Measurements from ENCODE around the gene DDIAS. TPM values are rescaled to one million over a fixed set of nuclear protein-coding genes. Genes with fewer than 3 reads are reported as not detected.

DDIAS gene
- total and polyA plus RNA-seq, 9 of the 15 experiments (the other 6 are each of a cell fraction or from before 2014, with no cell fraction given) = 9.4 to 27.2 (median 23.3) TPM

DNA sequence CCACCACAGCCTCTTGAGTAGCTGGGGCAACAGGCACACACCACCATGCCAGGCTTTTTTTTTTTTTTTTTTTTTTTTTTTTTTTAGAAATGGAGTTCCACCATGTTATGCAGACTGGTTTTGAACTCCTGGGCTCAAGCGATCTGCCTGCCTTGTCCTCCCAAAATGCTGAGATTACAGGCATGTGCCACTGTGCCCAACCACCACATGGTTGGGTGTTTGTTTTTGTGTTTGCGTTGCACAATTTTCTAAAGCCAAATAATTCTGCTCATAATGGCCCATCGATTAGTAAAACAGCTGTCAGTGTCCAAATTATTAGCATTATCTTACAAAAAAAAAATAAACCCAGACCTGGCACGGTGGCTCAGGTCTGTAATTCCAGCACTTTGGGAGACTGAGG, 65.8 kb downstream of the DDIAS start (continued):
- TF ChIP-seq, protein P1, sequence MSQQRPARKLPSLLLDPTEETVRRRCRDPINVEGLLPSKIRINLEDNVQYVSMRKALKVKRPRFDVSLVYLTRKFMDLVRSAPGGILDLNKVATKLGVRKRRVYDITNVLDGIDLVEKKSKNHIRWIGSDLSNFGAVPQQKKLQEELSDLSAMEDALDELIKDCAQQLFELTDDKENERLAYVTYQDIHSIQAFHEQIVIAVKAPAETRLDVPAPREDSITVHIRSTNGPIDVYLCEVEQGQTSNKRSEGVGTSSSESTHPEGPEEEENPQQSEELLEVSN (IDR thresholded peaks at IDR 0.05; ENCODE audit: borderline replicate concordance in 1 of 2, extremely low read depth in 1 of 2, insufficient read depth in 1 of 2, insufficient read length in 1 of 2, low read depth in 1 of 2, low read length in 1 of 2, poor library complexity in 1 of 2, severe bottlenecking in 1 of 2) = no peak
- TF ChIP-seq, protein P2, sequence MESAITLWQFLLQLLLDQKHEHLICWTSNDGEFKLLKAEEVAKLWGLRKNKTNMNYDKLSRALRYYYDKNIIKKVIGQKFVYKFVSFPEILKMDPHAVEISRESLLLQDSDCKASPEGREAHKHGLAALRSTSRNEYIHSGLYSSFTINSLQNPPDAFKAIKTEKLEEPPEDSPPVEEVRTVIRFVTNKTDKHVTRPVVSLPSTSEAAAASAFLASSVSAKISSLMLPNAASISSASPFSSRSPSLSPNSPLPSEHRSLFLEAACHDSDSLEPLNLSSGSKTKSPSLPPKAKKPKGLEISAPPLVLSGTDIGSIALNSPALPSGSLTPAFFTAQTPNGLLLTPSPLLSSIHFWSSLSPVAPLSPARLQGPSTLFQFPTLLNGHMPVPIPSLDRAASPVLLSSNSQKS (CRISPR knock-in tag; IDR thresholded peaks at IDR 0.05) = no peak
- TF ChIP-seq KDM1A (IDR thresholded peaks at IDR 0.05) (no peak), ZKSCAN3 (CRISPR knock-in tag; IDR thresholded peaks at IDR 0.05) (no peak), CBX2 (IDR thresholded peaks at IDR 0.05; ENCODE audit: insufficient read depth, low read length, poor library complexity, severe bottlenecking) (no peak), PRMT5 (CRISPR knock-in tag; IDR thresholded peaks at IDR 0.05) (no peak), GABPB1 (CRISPR knock-in tag; IDR thresholded peaks at IDR 0.05) (no peak), NFIX (CRISPR knock-in tag; IDR thresholded peaks at IDR 0.05; ENCODE audit: low read depth) (no peak)

DNA sequence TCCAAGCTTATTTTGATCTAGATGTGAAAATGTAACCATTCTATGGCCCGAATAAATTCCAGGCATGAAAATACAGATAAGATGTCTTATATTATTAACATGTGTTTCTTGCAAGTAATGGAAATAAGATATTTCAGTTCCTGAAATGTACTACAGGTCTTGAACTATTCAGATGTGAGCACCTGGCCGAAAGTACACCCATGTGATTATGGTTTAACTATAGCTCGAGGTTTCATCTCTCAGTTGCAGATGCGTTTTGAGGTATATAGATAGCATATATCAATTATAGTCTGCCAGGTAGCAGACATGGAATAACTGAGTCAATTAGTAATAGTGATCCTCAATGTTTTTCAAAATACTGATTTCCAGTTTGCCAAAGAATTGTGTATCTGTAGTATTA, 68.3 kb downstream of the DDIAS start:
- H3K4me3 ChIP-seq = no peak overlapping the region
- H3K27me3 ChIP-seq (ENCODE audit: control insufficient read depth in 2 of 2, insufficient read depth in 2 of 2, low read length in 2 of 2) = no peaks in the 10 kb centered on the region
- no peaks in the 10 kb centered on the region for H3K9me1 ChIP-seq (ENCODE audit: control insufficient read depth, insufficient read depth, low read length)
- H3K79me2 ChIP-seq (ENCODE audit: control insufficient read depth, insufficient read depth, low read length) = no peaks in the 10 kb centered on the region
- no peaks in the 10 kb centered on the region for H4K20me1 ChIP-seq (replicated peaks; ENCODE audit: control insufficient read depth, insufficient read depth, low read length)
- WGBS (ENCODE audit: insufficient coverage, low coverage, missing lambda C conversion rate) = 10% methylated on average over 4 of the region's 4 CpGs
- H3K4me1 ChIP-seq (replicated peaks in 1 of 2; ENCODE audit: control insufficient read depth in 2 of 2, insufficient read depth in 2 of 2, low read length in 2 of 2) = no peaks in the 10 kb centered on the region
- intact Hi-C loops (cut with micrococcal nuclease) (no loop called here), in situ Hi-C loops (cut with MboI) (no loop called here)
- no peak for DNase-seq (ENCODE audit: extremely low read depth in 1 of 4, low spot score in 3 of 4)
- CTCF ChIA-PET (ENCODE audit: low intra/inter-chr PET ratio) = no interaction called here
- no peak overlapping the region for H3K27ac ChIP-seq (ENCODE audit: extremely low read depth, low read depth, low read length)
- no peak overlapping the region for H3K9ac ChIP-seq (ENCODE audit: insufficient read depth in 1 of 2, low read depth in 2 of 2, low read length in 2 of 2)
- no peaks in the 10 kb centered on the region for H3K36me3 ChIP-seq (ENCODE audit: control insufficient read depth, insufficient read depth, low read length)
- no peak overlapping the region for H2AFZ ChIP-seq (ENCODE audit: low read depth, low read length)
- H3K4me2 ChIP-seq (ENCODE audit: insufficient read depth, low read length) = no peak overlapping the region
- POLR2A ChIA-PET = no interaction called here
- FAIRE-seq = no peak
- no peaks in the 10 kb centered on the region for H3K9me3 ChIP-seq (replicated peaks; ENCODE audit: control insufficient read depth, insufficient read depth, low read depth, low read length)
- no TSS peak for BruUV-seq (replicated peaks)
- no peak for ATAC-seq
- TF ChIP-seq SNIP1 (IDR thresholded peaks at IDR 0.05; ENCODE audit: low read depth) = no peak
- TF ChIP-seq, protein P3, sequence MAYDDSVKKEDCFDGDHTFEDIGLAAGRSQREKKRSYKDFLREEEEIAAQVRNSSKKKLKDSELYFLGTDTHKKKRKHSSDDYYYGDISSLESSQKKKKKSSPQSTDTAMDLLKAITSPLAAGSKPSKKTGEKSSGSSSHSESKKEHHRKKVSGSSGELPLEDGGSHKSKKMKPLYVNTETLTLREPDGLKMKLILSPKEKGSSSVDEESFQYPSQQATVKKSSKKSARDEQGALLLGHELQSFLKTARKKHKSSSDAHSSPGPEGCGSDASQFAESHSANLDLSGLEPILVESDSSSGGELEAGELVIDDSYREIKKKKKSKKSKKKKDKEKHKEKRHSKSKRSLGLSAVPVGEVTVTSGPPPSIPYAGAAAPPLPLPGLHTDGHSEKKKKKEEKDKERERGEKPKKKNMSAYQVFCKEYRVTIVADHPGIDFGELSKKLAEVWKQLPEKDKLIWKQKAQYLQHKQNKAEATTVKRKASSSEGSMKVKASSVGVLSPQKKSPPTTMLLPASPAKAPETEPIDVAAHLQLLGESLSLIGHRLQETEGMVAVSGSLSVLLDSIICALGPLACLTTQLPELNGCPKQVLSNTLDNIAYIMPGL (CRISPR knock-in tag; IDR thresholded peaks at IDR 0.05) = no peak
- no peak for TF ChIP-seq ESRRA (IDR thresholded peaks at IDR 0.05; ENCODE audit: borderline replicate concordance, low read depth)
- TF ChIP-seq HMGN3 (IDR thresholded peaks at IDR 0.05; ENCODE audit: borderline replicate concordance, extremely low read depth, insufficient read length, low read depth, low read length) = no peak
- no peak for TF ChIP-seq KDM4B (IDR thresholded peaks at IDR 0.05; ENCODE audit: borderline replicate concordance in 2 of 2, low read depth in 1 of 2)
- no peak for TF ChIP-seq CCAR2 (IDR thresholded peaks at IDR 0.05; ENCODE audit: low read depth, low read length)
- no peak for TF ChIP-seq EZH2 (IDR thresholded peaks at IDR 0.05; ENCODE audit: borderline replicate concordance, low read depth, low read length)
- TF ChIP-seq ZFX (CRISPR knock-in tag; IDR thresholded peaks at IDR 0.05) = no peak
- TF ChIP-seq, protein P4, sequence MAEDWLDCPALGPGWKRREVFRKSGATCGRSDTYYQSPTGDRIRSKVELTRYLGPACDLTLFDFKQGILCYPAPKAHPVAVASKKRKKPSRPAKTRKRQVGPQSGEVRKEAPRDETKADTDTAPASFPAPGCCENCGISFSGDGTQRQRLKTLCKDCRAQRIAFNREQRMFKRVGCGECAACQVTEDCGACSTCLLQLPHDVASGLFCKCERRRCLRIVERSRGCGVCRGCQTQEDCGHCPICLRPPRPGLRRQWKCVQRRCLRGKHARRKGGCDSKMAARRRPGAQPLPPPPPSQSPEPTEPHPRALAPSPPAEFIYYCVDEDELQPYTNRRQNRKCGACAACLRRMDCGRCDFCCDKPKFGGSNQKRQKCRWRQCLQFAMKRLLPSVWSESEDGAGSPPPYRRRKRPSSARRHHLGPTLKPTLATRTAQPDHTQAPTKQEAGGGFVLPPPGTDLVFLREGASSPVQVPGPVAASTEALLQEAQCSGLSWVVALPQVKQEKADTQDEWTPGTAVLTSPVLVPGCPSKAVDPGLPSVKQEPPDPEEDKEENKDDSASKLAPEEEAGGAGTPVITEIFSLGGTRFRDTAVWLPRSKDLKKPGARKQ (CRISPR knock-in tag; IDR thresholded peaks at IDR 0.05) = no peak
